K562 (cell line): ENCODE data around the gene SAMD14. TPM values are rescaled to one million over a fixed set of nuclear protein-coding genes. Genes with fewer than 3 reads are reported as not detected.

Source experiments
- ATAC-seq: fragments of 200-7000 bp; cut with Tn5 transposase; 3 replicates; pipeline ENCODE4 v1.9.1; 2020; ENCODE audit warnings: moderate library complexity
- BruUV-seq: library from RNA; stranded (reverse); fragments of 400-500 nt; replicated peaks from 2 replicates; lab custom pipeline; 2021; lab: Mats Ljungman, UMichigan
- CTCF ChIA-PET: fragments of 300-600 bp; formaldehyde crosslinking; extraction: SDS; loops from one replicate; lab custom pipeline; 2021; ENCODE audit warnings: low intra/inter-chr PET ratio; lab: Yijun Ruan, JAX
- POLR2A ChIA-PET: fragments of 300-600, 350-650 bp; sonication (Branson Sonifier 250); formaldehyde crosslinking; extraction: SDS; loops from one replicate; lab custom pipeline; 2021; ENCODE audit warnings: antibody characterized with exemption, inconsistent platforms; lab: Yijun Ruan, JAX
- DNase-seq, 4 experiments: peaks; one replicate each; pipeline versions ENCODE4 v3.0.0 to v3.0.0-alpha.2; 2011 to 2018; ENCODE audit warnings: low spot score in 3 of 4, mixed read lengths in 3 of 4; ENCODE audit errors: extremely low read depth in 1 of 4
- FAIRE-seq: peaks from 2 replicates; lab custom pipeline; 2011; peaks lifted over from hg19 to GRCh38; lab: Jason Lieb, UNC
- H2AFZ ChIP-seq: 2 replicates; pipeline ENCODE4 v1.6.0; 2011; ENCODE audit warnings: low read depth, low read length, control low read depth, inconsistent platforms
- H3K27ac ChIP-seq: fragments of 200-600 bp; 3 replicates; pipeline ENCODE4 v1.8.0; 2011; ENCODE audit warnings: low read depth, mild to moderate bottlenecking, control low read depth, inconsistent platforms, low read length, moderate library complexity, mixed read lengths; ENCODE audit errors: extremely low read depth
- H3K27me3 ChIP-seq, 2 experiments: fragments of 300-600 bp in 1 of 2; 2 replicates in 1 of 2; 3 replicates in 1 of 2; pipeline versions ENCODE4 v1.6.0 to v1.8.0; 2011; ENCODE audit warnings: inconsistent platforms in 2 of 2, low read length in 2 of 2, mild to moderate bottlenecking in 1 of 2, mixed read lengths in 1 of 2, moderate library complexity in 1 of 2; ENCODE audit not compliant: control insufficient read depth in 2 of 2, insufficient read depth in 2 of 2
- H3K36me3 ChIP-seq: fragments of 300-600 bp; 3 replicates; pipeline ENCODE4 v1.8.0; 2011; ENCODE audit warnings: mild to moderate bottlenecking, low read length, inconsistent platforms; ENCODE audit not compliant: control insufficient read depth, insufficient read depth
- H3K4me1 ChIP-seq, 2 experiments: fragments of 200-600 bp in 1 of 2; replicated peaks in 1 of 2; 2 replicates in 1 of 2; 3 replicates in 1 of 2; pipeline versions ENCODE4 v1.5.1 to v1.8.0; 2011; ENCODE audit warnings: inconsistent platforms in 2 of 2, low read length in 2 of 2, mild to moderate bottlenecking in 1 of 2, mixed read lengths in 1 of 2, moderate library complexity in 1 of 2; ENCODE audit not compliant: control insufficient read depth in 2 of 2, insufficient read depth in 2 of 2
- H3K4me2 ChIP-seq: 2 replicates; pipeline ENCODE4 v1.6.1; 2011; ENCODE audit warnings: low read length, control low read depth, inconsistent platforms, mixed read lengths; ENCODE audit not compliant: insufficient read depth
- H3K4me3 ChIP-seq: fragments of 200-600 bp; sonication (generic), shearing (Covaris generic); 2 replicates; pipeline ENCODE4 v1.5.1; 2016; ENCODE audit warnings: control low read depth, inconsistent platforms
- H3K79me2 ChIP-seq: fragments of 200-600 bp; 3 replicates; pipeline ENCODE4 v1.8.0; 2011; ENCODE audit warnings: low read length, inconsistent platforms; ENCODE audit not compliant: control insufficient read depth, insufficient read depth
- H3K9ac ChIP-seq, 2 experiments: 2 replicates each; pipeline versions ENCODE4 v1.6.0 to v1.6.1; 2011; ENCODE audit warnings: low read depth in 2 of 2, low read length in 2 of 2, control low read depth in 1 of 2, inconsistent platforms in 1 of 2, mild to moderate bottlenecking in 1 of 2, mixed read lengths in 1 of 2; ENCODE audit not compliant: insufficient read depth in 1 of 2
- H3K9me1 ChIP-seq: one replicate; pipeline ENCODE4 v1.6.0; 2011; ENCODE audit warnings: inconsistent platforms, mild to moderate bottlenecking, low read length, moderate library complexity; ENCODE audit not compliant: control insufficient read depth, insufficient read depth
- H3K9me3 ChIP-seq: replicated peaks from 2 replicates; pipeline ENCODE4 v1.5.1; 2011; ENCODE audit warnings: low read depth, low read length, inconsistent platforms; ENCODE audit not compliant: control insufficient read depth, insufficient read depth
- H4K20me1 ChIP-seq: replicated peaks from 2 replicates; pipeline ENCODE4 v1.6.1; 2011; ENCODE audit warnings: low read length, inconsistent platforms, mixed read lengths; ENCODE audit not compliant: control insufficient read depth, insufficient read depth
- EGR1 ChIP-seq: fragments of 450-650 bp; conservative IDR thresholded peaks from 2 replicates; pipeline ENCODE4 v1.6.1; 2017; ENCODE audit warnings: mild to moderate bottlenecking
- EP300 ChIP-seq: IDR thresholded peaks from 2 replicates; pipeline ENCODE4 v1.6.1; 2012; ENCODE audit warnings: low read length, improper control_type of control experiment
- EP400 ChIP-seq: fragments of 450-650 bp; IDR thresholded peaks from 2 replicates; pipeline ENCODE4 v1.6.1; 2017; ENCODE audit warnings: antibody characterized with exemption, mild to moderate bottlenecking, moderate library complexity
- NR2C1 ChIP-seq, 2 experiments: fragments of 450-650 bp; IDR thresholded peaks; 2 replicates each; pipeline ENCODE4 v1.6.1; 2017; ENCODE audit warnings: mild to moderate bottlenecking in 2 of 2, antibody characterized with exemption in 1 of 2, inconsistent platforms in 1 of 2, missing compliant biosample characterization in 1 of 2, missing genetic modification characterization in 1 of 2
- NR2C2 ChIP-seq, 2 experiments: fragments of 200-800 bp in 1 of 2; sonication (Bioruptor generic) in 1 of 2; sonication (generic) in 1 of 2; formaldehyde crosslinking in 1 of 2; IDR thresholded peaks; 2 replicates each; pipeline versions ENCODE4 v1.6.1 to v1.8.0; 2016 to 2022; ENCODE audit warnings: mild to moderate bottlenecking in 1 of 2, missing compliant biosample characterization in 1 of 2, missing genetic modification characterization in 1 of 2, missing genetic modification reagents in 1 of 2
- PTTG1 ChIP-seq: fragments of 450-650 bp; IDR thresholded peaks from 2 replicates; pipeline ENCODE4 v1.6.1; 2016; ENCODE audit warnings: low read depth, mild to moderate bottlenecking, missing genetic modification characterization, missing compliant biosample characterization
- RBM39 ChIP-seq: fragments of 200-400 bp; formaldehyde crosslinking; optimal IDR thresholded peaks from 2 replicates; pipeline ENCODE3; 2018; ENCODE audit warnings: low read depth, low read length
- SRSF3 ChIP-seq: fragments of 200-400 bp; formaldehyde crosslinking; IDR thresholded peaks from 2 replicates; pipeline ENCODE4 v1.6.1; 2016; ENCODE audit warnings: mild to moderate bottlenecking, low read length, moderate library complexity; ENCODE audit not compliant: insufficient read depth
- ZNF121 ChIP-seq: sonication (generic); formaldehyde crosslinking; conservative IDR thresholded peaks from 2 replicates; pipeline ENCODE4 v1.8.0; 2022; ENCODE audit warnings: missing genetic modification reagents
- WGBS: fragments of 100-300 bp; shearing (Covaris generic); methylation state at CpG from one replicate; pipeline ENCODE4 v1.1.6; 2016; ENCODE audit warnings: low coverage, mixed read lengths; ENCODE audit not compliant: insufficient coverage; ENCODE audit errors: missing lambda C conversion rate; 5-methylcytosine and 5-hydroxymethylcytosine counted together
- in situ Hi-C: fragments of 300-500 bp; cut with MboI; formaldehyde crosslinking; loops from 4 replicates; pipeline ENCODE4 v1.15.0; 2018; ENCODE audit warnings: inconsistent platforms, mixed read lengths
- intact Hi-C: fragments of 100-400 bp; cut with micrococcal nuclease; formaldehyde crosslinking; loops from 2 replicates; pipeline ENCODE4 v1.14.2; 2022
- polyA plus RNA-seq, 8 experiments: library from polyadenylated mRNA; depleted of rRNA in 4 of 8; stranded (reverse) in 5 of 8; unstranded in 3 of 8; fragments of >200 nt; fragmentation: Nextera tagmentation in 2 of 8; fragmentation: Illumina TruSeq in 1 of 8; extraction: Ambion mirVana in 2 of 8; extraction: Trizol in 1 of 8; gene quantifications; 2 replicates each; pipeline versions ENCODE4 v1.2.1 to v1.2.3, GENCODE V29; 2011 to 2014; ENCODE audit warnings: inconsistent platforms in 1 of 8, missing spikeins in 1 of 8
- total RNA-seq, 7 experiments: library from RNA; depleted of rRNA in 6 of 7; stranded (reverse); fragments of >200 nt in 6 of 7; fragmentation: Illumina TruSeq in 2 of 7; extraction: Trizol in 2 of 7; gene quantifications; 2 replicates each; pipeline versions ENCODE4 v1.2.1 to v1.2.3, GENCODE V29; 2011 to 2021; ENCODE audit warnings: low replicate concordance in 1 of 7

Gene SAMD14
- total and polyA plus RNA-seq, 9 of the 15 experiments (the other 6 are each of a cell fraction or from before 2014, with no cell fraction given) = 0.04 to 0.07 TPM; not detected in 7

- TF ChIP-seq PTTG1 (tag) (no peak), RBM39 (no peak), EP300 (no peak)
- TF ChIP-seq, all 486 proteins: peak for 4
Observed at GRCh38 chr17:50107790-50108414, 22.1 kb downstream of the SAMD14 start (continued).

GRCh38 chr17:50106393-50107131 is 23.4 kb downstream of the SAMD14 start:
- POLR2A ChIA-PET = interaction anchor here (0.6 to 0.9 kb wide), 3 partner anchors 8 to 597 kb away, joined by 3 read pairs; no protein-coding TSS in a partner anchor
- in situ Hi-C loops = no loop called here
- ATAC-seq (no peak), FAIRE-seq (no peak), DNase-seq (no peak)
- Histone ChIP-seq H2AFZ (no peak overlapping the region), H3K9ac (0 out of 4 replicates have a peak overlapping the region, but pooled peaks of 1 of the 2 experiments have one; percentile 29), H3K9me3 (no peaks in the 10 kb centered on the region), H3K36me3 (no peaks in the 10 kb centered on the region), H3K9me1 (peaks cover 4% of the 10 kb centered on the region), H4K20me1 (no peaks in the 10 kb centered on the region; the same call in 1 of the 2 replicates), H3K27me3 (peaks cover 0 to 38% of the 10 kb centered on the region in 2 experiments; a peak in 2 of 5 replicates), H3K4me2 (no peak overlapping the region), H3K79me2 (no peaks in the 10 kb centered on the region), H3K27ac (no peak overlapping the region), H3K4me3 (no peak overlapping the region), H3K4me1 (peaks cover 14 to 37% of the 10 kb centered on the region in 2 experiments)
- BruUV-seq = no TSS peak
- CTCF ChIA-PET = no interaction called here
- 6% methylated on average over 9 of the region's 13 CpGs for WGBS
- intact Hi-C loops = no loop called here
- TF ChIP-seq EP400 = no peak
- TF ChIP-seq SRSF3 = no peak
- no peak for TF ChIP-seq NR2C2 (CRISPR knock-in tag; IDR thresholded peaks at IDR 0.05)
- TF ChIP-seq NR2C2 (tag; IDR thresholded peaks at IDR 0.05) = peak; percentile 62
- 0 out of 2 replicates have a peak, but pooled peaks have one; percentile 28 for TF ChIP-seq EGR1
- peak; percentile 65 for TF ChIP-seq NR2C1 (IDR thresholded peaks at IDR 0.05)
- peak; percentile 72 for TF ChIP-seq NR2C1 (tag; IDR thresholded peaks at IDR 0.05)
- TF ChIP-seq ZNF121 (CRISPR knock-in tag) = no peak
